ENCODE data around the gene BPIFB3. TPM values are rescaled to one million over a fixed set of nuclear protein-coding genes. Genes with fewer than 3 reads are reported as not detected.

The BPIFB3 gene
- total RNA-seq, 1 experiment from 2014 or later = not detected

GRCh38 chr20:33031531-33031930 is 22.2 kb upstream of the BPIFB3 start, which contains the start of gene BPIFB6:
Gene BPIFB6 (plus strand): TSS chr20:33031648. CDS start chr20:33031648, 0 bp downstream.
- no peak for ATAC-seq
- Histone ChIP-seq H3K27ac (ENCODE audit: low read length) (no peak within 1 kb of the TSS), H3K36me3 (ENCODE audit: control insufficient read depth, insufficient read depth, low read length) (no peaks in the 10 kb centered on the region), H3K27me3 (ENCODE audit: control insufficient read depth, insufficient read depth, low read length) (peaks cover 2% of the 10 kb centered on the region; the same call in 1 of the 2 replicates), H3K9me3 (ENCODE audit: control insufficient read depth, insufficient read depth, low read depth, low read length) (no peaks in the 10 kb centered on the region), H3K4me3 (ENCODE audit: low read depth in 2 of 2, low read length in 2 of 2) (no peak within 1 kb of the TSS), H3K4me1 (ENCODE audit: control insufficient read depth, insufficient read depth, low read length) (no peaks in the 10 kb centered on the region)
- in situ Hi-C loops (cut with HindIII; ENCODE audit: low pct_unique_long_range_greater_than_20kb, low sequenced_read_pairs) (no loop called here), intact Hi-C loops (cut with micrococcal nuclease; ENCODE audit: unreplicated experiment) (no loop called here)
- CTCF ChIA-PET = no interaction called here
- BruUV-seq (replicated peaks) = no TSS peak
- POLR2A ChIA-PET = no interaction called here
- DNase-seq (ENCODE audit: low read depth, low spot score) = no peak
- TF ChIP-seq TCF7L2 (IDR thresholded peaks at IDR 0.05; ENCODE audit: low read depth, low read length) = no peak
- TF ChIP-seq REST (IDR thresholded peaks at IDR 0.05; ENCODE audit: insufficient read depth in 1 of 2, low read depth in 2 of 2, low read length in 1 of 2) = no peak
- no peak for TF ChIP-seq SIN3A (IDR thresholded peaks at IDR 0.05; ENCODE audit: borderline replicate concordance, insufficient read depth, low read depth, low read length)
- TF ChIP-seq POLR2AphosphoS5 (IDR thresholded peaks at IDR 0.05; ENCODE audit: low read depth, low read length) = no peak
- no peak for TF ChIP-seq CTCF (IDR thresholded peaks at IDR 0.05)

- Histone ChIP-seq H3K27me3 (ENCODE audit: control insufficient read depth, insufficient read depth, low read length) (peaks cover 3% of the 10 kb centered on the region; the same call in 1 of the 2 replicates), H3K36me3 (ENCODE audit: control insufficient read depth, insufficient read depth, low read length) (no peaks in the 10 kb centered on the region), H3K9me3 (ENCODE audit: control insufficient read depth, insufficient read depth, low read depth, low read length) (no peaks in the 10 kb centered on the region), H3K27ac (ENCODE audit: low read length) (no peak overlapping the region), H3K4me1 (ENCODE audit: control insufficient read depth, insufficient read depth, low read length) (no peaks in the 10 kb centered on the region), H3K4me3 (ENCODE audit: low read depth in 2 of 2, low read length in 2 of 2) (no peak overlapping the region)
- TF ChIP-seq TCF7L2 (IDR thresholded peaks at IDR 0.05; ENCODE audit: low read depth, low read length) (no peak), REST (IDR thresholded peaks at IDR 0.05; ENCODE audit: insufficient read depth in 1 of 2, low read depth in 2 of 2, low read length in 1 of 2) (no peak), SIN3A (IDR thresholded peaks at IDR 0.05; ENCODE audit: borderline replicate concordance, insufficient read depth, low read depth, low read length) (no peak), CTCF (IDR thresholded peaks at IDR 0.05) (no peak), POLR2AphosphoS5 (IDR thresholded peaks at IDR 0.05; ENCODE audit: low read depth, low read length) (no peak)
- ATAC-seq (no peak), DNase-seq (ENCODE audit: low read depth, low spot score) (no peak)
- ChIA-PET CTCF (no interaction called here), POLR2A (no interaction called here)
- in situ Hi-C loops (cut with HindIII; ENCODE audit: low pct_unique_long_range_greater_than_20kb, low sequenced_read_pairs) (no loop called here), intact Hi-C loops (cut with micrococcal nuclease; ENCODE audit: unreplicated experiment) (no loop called here)
- BruUV-seq (replicated peaks) = no TSS peak
Measured at GRCh38 chr20:33032555-33032954, 21.1 kb upstream of the BPIFB3 start.

All from Panc1 (cell line).